Choroid plexus epithelial cell (primary cell): ENCODE results near the gene ITIH6.

Source experiments
- DNase-seq: peaks from one replicate; pipeline ENCODE4 v3.0.0-alpha.2; 2010; ENCODE audit warnings: low read depth
- H3K4me3 ChIP-seq: 2 replicates; pipeline ENCODE4 v1.5.1; 2011; ENCODE audit warnings: low read depth, mild to moderate bottlenecking, control low read depth, low read length, moderate library complexity
- TF ChIP-seq, protein P1 (sequence below): conservative IDR thresholded peaks from 2 replicates; pipeline ENCODE4 v1.5.1; 2011; ENCODE audit warnings: low read depth, mild to moderate bottlenecking, control low read depth, inconsistent platforms, low read length, moderate library complexity

ITIH6 gene

DNA sequence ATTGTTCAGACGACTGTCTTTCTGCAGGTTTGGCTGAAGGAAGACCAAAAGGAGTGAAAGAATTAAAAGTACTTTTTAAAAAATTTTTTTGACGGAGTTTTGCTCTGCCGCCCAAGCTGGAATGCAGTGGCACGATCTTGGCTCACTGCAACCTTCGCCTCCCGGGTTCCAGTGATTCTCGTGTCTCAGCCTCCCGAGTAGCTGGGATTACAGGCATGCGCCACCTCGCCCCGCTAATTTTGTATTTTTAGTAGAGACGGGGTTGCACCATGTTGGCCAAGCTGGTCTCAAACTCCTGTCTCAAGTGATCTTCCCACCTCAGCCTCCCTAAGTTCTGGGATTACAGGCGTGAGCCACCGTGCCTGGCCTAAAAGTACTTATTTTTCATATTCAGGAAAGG lies 86.3 kb downstream of the ITIH6 start:
- TF ChIP-seq, protein P1, sequence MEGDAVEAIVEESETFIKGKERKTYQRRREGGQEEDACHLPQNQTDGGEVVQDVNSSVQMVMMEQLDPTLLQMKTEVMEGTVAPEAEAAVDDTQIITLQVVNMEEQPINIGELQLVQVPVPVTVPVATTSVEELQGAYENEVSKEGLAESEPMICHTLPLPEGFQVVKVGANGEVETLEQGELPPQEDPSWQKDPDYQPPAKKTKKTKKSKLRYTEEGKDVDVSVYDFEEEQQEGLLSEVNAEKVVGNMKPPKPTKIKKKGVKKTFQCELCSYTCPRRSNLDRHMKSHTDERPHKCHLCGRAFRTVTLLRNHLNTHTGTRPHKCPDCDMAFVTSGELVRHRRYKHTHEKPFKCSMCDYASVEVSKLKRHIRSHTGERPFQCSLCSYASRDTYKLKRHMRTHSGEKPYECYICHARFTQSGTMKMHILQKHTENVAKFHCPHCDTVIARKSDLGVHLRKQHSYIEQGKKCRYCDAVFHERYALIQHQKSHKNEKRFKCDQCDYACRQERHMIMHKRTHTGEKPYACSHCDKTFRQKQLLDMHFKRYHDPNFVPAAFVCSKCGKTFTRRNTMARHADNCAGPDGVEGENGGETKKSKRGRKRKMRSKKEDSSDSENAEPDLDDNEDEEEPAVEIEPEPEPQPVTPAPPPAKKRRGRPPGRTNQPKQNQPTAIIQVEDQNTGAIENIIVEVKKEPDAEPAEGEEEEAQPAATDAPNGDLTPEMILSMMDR: no peak
- no peak for DNase-seq
- no peak overlapping the region for H3K4me3 ChIP-seq

DNA sequence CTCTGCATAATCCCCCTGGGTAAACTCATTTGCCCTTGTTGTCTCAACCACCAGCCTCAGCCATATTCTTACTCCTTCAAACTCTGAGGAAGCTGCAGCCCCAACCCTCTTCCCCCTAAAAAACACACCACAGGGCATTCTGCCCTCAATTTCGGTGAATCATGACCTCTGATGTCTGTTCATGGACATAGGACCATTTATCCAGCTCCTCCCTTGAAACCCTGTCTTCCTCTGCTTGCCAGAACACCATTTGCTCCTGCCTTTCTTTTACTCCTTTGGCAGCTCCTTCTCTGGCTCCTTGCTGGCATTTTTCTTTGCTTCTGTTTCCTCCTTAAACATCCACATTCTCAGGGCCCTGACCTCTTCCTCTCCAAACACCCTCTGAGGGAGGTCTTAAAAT lies 87.1 kb downstream of the ITIH6 start:
- DNase-seq: no peak
- H3K4me3 ChIP-seq: no peak overlapping the region
- TF ChIP-seq, protein P1: no peak

DNA sequence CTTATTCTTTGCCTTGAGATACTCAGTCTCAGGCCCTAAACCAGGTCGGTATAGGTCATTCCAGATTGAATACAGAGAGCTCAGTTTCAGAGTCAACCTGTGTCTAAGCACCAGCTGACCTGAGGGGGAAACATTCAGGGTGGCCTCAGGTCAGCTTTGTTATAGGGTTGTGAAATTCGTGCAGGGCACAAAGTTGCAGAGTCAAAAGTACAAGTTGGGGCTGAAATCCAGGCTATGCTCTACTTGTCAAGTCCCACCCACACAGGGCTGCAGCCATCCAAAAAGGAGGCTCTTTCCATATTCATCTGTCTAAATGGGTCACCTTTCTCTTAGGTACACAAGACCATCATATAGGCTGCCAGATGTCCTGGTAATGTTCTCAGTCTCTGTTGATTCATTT lies 89.7 kb downstream of the ITIH6 start:
- no peak for DNase-seq
- no peak overlapping the region for H3K4me3 ChIP-seq
- TF ChIP-seq, protein P1: no peak
